Measurements from ENCODE around the gene OR10A4.
"Not testable (repeated sequence)": the region's sequence is repeated elsewhere in the genome, so short reads cannot be mapped to it uniquely, and the experiment has no call there.

OR10A4 gene

GRCh38 chr11:6900327-6900999 lies 24.0 kb downstream of the OR10A4 start:
- no peak for DNase-seq

GRCh38 chr11:6904804-6905203 lies 28.4 kb downstream of the OR10A4 start:
- DNase-seq: not testable (repeated sequence)

- DNase-seq: no peak
These were observed 35.0 kb downstream of the OR10A4 start for GRCh38 chr11:6911378-6911777.

GRCh38 chr11:6911948-6912347 lies 35.5 kb downstream of the OR10A4 start:
- no peak for DNase-seq

- DNase-seq: no peak
These were observed 43.3 kb downstream of the OR10A4 start for GRCh38 chr11:6919698-6920097.

GRCh38 chr11:6920702-6921101 lies 44.3 kb downstream of the OR10A4 start, which contains the start of gene OR2D3:
TSS of gene OR2D3 (plus strand) at chr11:6921002. CDS start at chr11:6921002, 0 bp downstream.
- no peak for DNase-seq

- DNase-seq: no peak
These were observed 48.7 kb downstream of the OR10A4 start for GRCh38 chr11:6925007-6925577.

GRCh38 chr11:6925636-6926207 lies 49.3 kb downstream of the OR10A4 start:
- DNase-seq: no peak

GRCh38 chr11:6926208-6927029 lies 50.0 kb downstream of the OR10A4 start, which contains the start of gene ZNF215:
TSS of gene ZNF215 (plus strand) at chr11:6926426. CDS start at chr11:6932273, 5,847 bp downstream.
- peak; percentile 18 to 59 for DNase-seq

GRCh38 chr11:6927030-6927617 lies 50.7 kb downstream of the OR10A4 start:
- DNase-seq: no peak

Measured in stimulated activated CD4-positive, alpha-beta T cell treated with anti-CD3 and anti-CD28 coated beads, Interleukin-2, amount 100 ng/mL, for 24 hours (primary cell).